ENCODE measurements around the gene CENPE.
A peak's percentile ranks its signal among the peaks of the same experiment; 100 is the strongest.

The CENPE gene

DNA sequence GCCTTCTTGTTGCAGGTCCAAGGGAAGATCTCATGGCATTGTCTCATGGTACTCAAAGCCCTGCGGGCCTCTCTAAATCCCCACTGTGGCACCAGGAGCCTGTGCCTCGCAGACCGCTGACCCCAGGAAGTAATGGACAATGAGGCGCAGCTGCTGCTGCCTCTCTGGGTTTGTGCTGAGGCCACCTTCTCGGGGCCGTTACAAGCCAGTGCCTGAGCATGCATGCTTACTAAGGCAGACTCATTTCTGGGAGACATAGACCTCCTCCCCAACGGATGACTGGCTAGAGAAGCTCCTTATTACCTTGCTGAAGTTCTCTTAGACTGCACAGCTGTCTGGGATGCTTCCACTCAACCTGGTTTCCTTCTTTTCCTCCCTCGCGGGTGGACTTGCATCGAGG, 99.8 kb downstream of the CENPE start:
- DNase-seq (ENCODE audit: low read depth) = peak; percentile 10
- H3K4me3 ChIP-seq (ENCODE audit: control insufficient read depth, low read depth, low read length) = no peak overlapping the region
- TF ChIP-seq CTCF (conservative IDR thresholded peaks at IDR 0.05; ENCODE audit: control insufficient read depth, insufficient read depth, low read depth, low read length) = no peak

GRCh38 chr4:103097112-103097511, 101.0 kb downstream of the CENPE start:
- no peak for TF ChIP-seq CTCF (conservative IDR thresholded peaks at IDR 0.05; ENCODE audit: control insufficient read depth, insufficient read depth, low read depth, low read length)
- DNase-seq (ENCODE audit: low read depth) = no peak
- H3K4me3 ChIP-seq (ENCODE audit: control insufficient read depth, low read depth, low read length) = no peak overlapping the region

- TF ChIP-seq CTCF (conservative IDR thresholded peaks at IDR 0.05; ENCODE audit: control insufficient read depth, insufficient read depth, low read depth, low read length) = no peak
- no peak overlapping the region for H3K4me3 ChIP-seq (ENCODE audit: control insufficient read depth, low read depth, low read length)
- no peak for DNase-seq (ENCODE audit: low read depth)
Measured at GRCh38 chr4:103095080-103095479, 103.1 kb downstream of the CENPE start.

- no peak for TF ChIP-seq CTCF (conservative IDR thresholded peaks at IDR 0.05; ENCODE audit: control insufficient read depth, insufficient read depth, low read depth, low read length)
- DNase-seq (ENCODE audit: low read depth) = no peak
- no peak overlapping the region for H3K4me3 ChIP-seq (ENCODE audit: control insufficient read depth, low read depth, low read length)
Measured at GRCh38 chr4:103092245-103092644, 105.9 kb downstream of the CENPE start.

GRCh38 chr4:103091601-103092223, 106.4 kb downstream of the CENPE start:
- peak; percentile 54 for TF ChIP-seq CTCF (conservative IDR thresholded peaks at IDR 0.05; ENCODE audit: control insufficient read depth, insufficient read depth, low read depth, low read length)
- peak; percentile 73 for DNase-seq (ENCODE audit: low read depth)
- no peak overlapping the region for H3K4me3 ChIP-seq (ENCODE audit: control insufficient read depth, low read depth, low read length)

DNA sequence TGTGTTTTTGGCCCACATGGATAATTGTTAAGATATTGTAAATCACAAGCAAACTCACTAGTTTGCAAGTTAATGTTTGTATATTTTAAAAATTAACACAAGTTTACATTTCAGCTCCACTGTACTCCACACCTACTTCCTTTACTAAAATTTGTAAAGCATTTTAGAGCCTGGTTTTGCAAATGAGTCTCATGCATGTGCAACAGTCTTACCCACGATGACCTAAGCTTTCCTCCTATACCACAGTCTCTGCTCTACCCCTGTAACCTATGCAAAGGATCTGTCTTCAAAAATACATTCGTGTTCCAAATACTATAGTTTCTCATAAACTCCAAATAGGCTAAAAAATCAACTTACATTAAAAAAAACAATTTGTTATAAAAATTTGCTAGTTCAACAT, 108.7 kb downstream of the CENPE start:
- DNase-seq (ENCODE audit: low read depth) = no peak
- no peak overlapping the region for H3K4me3 ChIP-seq (ENCODE audit: control insufficient read depth, low read depth, low read length)
- TF ChIP-seq CTCF (conservative IDR thresholded peaks at IDR 0.05; ENCODE audit: control insufficient read depth, insufficient read depth, low read depth, low read length) = no peak

GRCh38 chr4:103086551-103086950, 111.6 kb downstream of the CENPE start:
- H3K4me3 ChIP-seq (ENCODE audit: control insufficient read depth, low read depth, low read length) = no peak overlapping the region
- DNase-seq (ENCODE audit: low read depth) = no peak
- no peak for TF ChIP-seq CTCF (conservative IDR thresholded peaks at IDR 0.05; ENCODE audit: control insufficient read depth, insufficient read depth, low read depth, low read length)

Data from fibroblast of mammary gland (primary cell).